ENCODE data around the gene CDKN2B-AS1.
A peak's percentile ranks its signal among the peaks of the same experiment; 100 is the strongest.

CDKN2B-AS1 gene

GRCh38 chr9:22036866-22037626, 42.5 kb downstream of the CDKN2B-AS1 start:
- H3K9ac ChIP-seq, result 0 out of 22 replicates have a peak overlapping the region, but pooled peaks of 1 of the 11 experiments have one; percentile 5
- no peak overlapping the region for H3K4me3 ChIP-seq
- H3K36me3 ChIP-seq, result 0 out of 22 replicates have a peak, but pooled peaks cover 0 to 9% (median 0%) of the 10 kb centered on the region in 11 experiments
- H3K27me3 ChIP-seq, result no peaks in the 10 kb centered on the region
- peak overlapping the region in 8 of 11 experiments; percentile 16 to 49 (median 21); a peak in 11 of 22 replicates for H3K27ac ChIP-seq
- no peak for TF ChIP-seq Cebpa-rat (IDR thresholded peaks at IDR 0.05)
- no peaks in the 10 kb centered on the region for H4K20me1 ChIP-seq
- H3K4me2 ChIP-seq, result peak overlapping the region; percentile 1 to 74 (median 33); a peak in 17 of 22 replicates
- H3K4me1 ChIP-seq, result peaks cover 9 to 85% (median 40%) of the 10 kb centered on the region in 10 experiments; a peak in 19 of 20 replicates
- H3K9me3 ChIP-seq (replicated peaks in 1 of 11), result no peaks in the 10 kb centered on the region

GRCh38 chr9:22037954-22038690, 43.5 kb downstream of the CDKN2B-AS1 start:
- Histone ChIP-seq H4K20me1 (no peaks in the 10 kb centered on the region), H3K36me3 (0 out of 22 replicates have a peak, but pooled peaks cover 0 to 6% (median 0%) of the 10 kb centered on the region in 11 experiments), H3K4me1 (peaks cover 9 to 75% (median 40%) of the 10 kb centered on the region in 10 experiments; a peak in 19 of 20 replicates), H3K4me2 (peak overlapping the region in 7 of 11 experiments; percentile 3 to 74 (median 44); a peak in 10 of 22 replicates), H3K9me3 (replicated peaks in 1 of 11) (no peaks in the 10 kb centered on the region), H3K27me3 (no peaks in the 10 kb centered on the region), H3K27ac (peak overlapping the region in 7 of 11 experiments; percentile 16 to 49 (median 18); a peak in 8 of 22 replicates), H3K4me3 (no peak overlapping the region), H3K9ac (no peak overlapping the region)
- 0 out of 22 replicates have a peak, but pooled peaks of 1 of the 11 experiments have one; percentile 10 for TF ChIP-seq Cebpa-rat (IDR thresholded peaks at IDR 0.05)

- H3K4me3 ChIP-seq, result no peak overlapping the region
- peak in 9 of 11 experiments; percentile 68 to 97 (median 86); a peak in 16 of 22 replicates for TF ChIP-seq Cebpa-rat (IDR thresholded peaks at IDR 0.05)
- H3K27ac ChIP-seq, result peak overlapping the region in 4 of 11 experiments; percentile 5 to 20 (median 10); a peak in 4 of 22 replicates
- no peaks in the 10 kb centered on the region for H3K27me3 ChIP-seq
- no peaks in the 10 kb centered on the region for H3K9me3 ChIP-seq (replicated peaks in 1 of 11)
- no peak overlapping the region for H3K9ac ChIP-seq
- no peaks in the 10 kb centered on the region for H4K20me1 ChIP-seq
- peak overlapping the region in 9 of 11 experiments; percentile 16 to 74 (median 64); a peak in 16 of 22 replicates for H3K4me2 ChIP-seq
- no peaks in the 10 kb centered on the region for H3K36me3 ChIP-seq
- peaks cover 11 to 83% (median 44%) of the 10 kb centered on the region in 10 experiments; a peak in 19 of 20 replicates for H3K4me1 ChIP-seq
Measured at GRCh38 chr9:22039258-22039657, 44.7 kb downstream of the CDKN2B-AS1 start.

GRCh38 chr9:22040760-22041159, 46.2 kb downstream of the CDKN2B-AS1 start:
- Histone ChIP-seq H3K27ac (no peak overlapping the region), H3K27me3 (no peaks in the 10 kb centered on the region), H3K4me2 (peak overlapping the region in 4 of 11 experiments; percentile 47 to 74 (median 70); a peak in 7 of 22 replicates), H3K9me3 (replicated peaks in 1 of 11) (no peaks in the 10 kb centered on the region), H3K4me1 (peaks cover 19 to 89% (median 52%) of the 10 kb centered on the region in 10 experiments; a peak in 19 of 20 replicates), H3K9ac (no peak overlapping the region), H4K20me1 (no peaks in the 10 kb centered on the region), H3K36me3 (no peaks in the 10 kb centered on the region), H3K4me3 (no peak overlapping the region)
- no peak for TF ChIP-seq Cebpa-rat (IDR thresholded peaks at IDR 0.05)

- Histone ChIP-seq H3K27me3 (no peaks in the 10 kb centered on the region), H3K36me3 (no peaks in the 10 kb centered on the region), H3K9ac (no peak overlapping the region), H3K9me3 (replicated peaks in 1 of 11) (no peaks in the 10 kb centered on the region), H3K4me2 (peak overlapping the region in 4 of 11 experiments; percentile 5 to 74 (median 70); a peak in 5 of 22 replicates), H3K4me1 (peaks cover 17 to 90% (median 54%) of the 10 kb centered on the region in 10 experiments; a peak in 19 of 20 replicates), H3K4me3 (no peak overlapping the region), H3K27ac (no peak overlapping the region), H4K20me1 (no peaks in the 10 kb centered on the region)
- TF ChIP-seq Cebpa-rat (IDR thresholded peaks at IDR 0.05), result no peak
Measured at GRCh38 chr9:22041344-22041743, 46.8 kb downstream of the CDKN2B-AS1 start.

GRCh38 chr9:22041775-22042174, 47.2 kb downstream of the CDKN2B-AS1 start:
- Histone ChIP-seq H3K4me2 (peak overlapping the region in 3 of 11 experiments; percentile 7 to 74 (median 73); a peak in 5 of 22 replicates), H3K36me3 (no peaks in the 10 kb centered on the region), H4K20me1 (no peaks in the 10 kb centered on the region), H3K4me3 (no peak overlapping the region), H3K4me1 (peaks cover 17 to 92% (median 55%) of the 10 kb centered on the region in 10 experiments; a peak in 19 of 20 replicates), H3K9me3 (replicated peaks in 1 of 11) (no peaks in the 10 kb centered on the region), H3K9ac (no peak overlapping the region), H3K27me3 (no peaks in the 10 kb centered on the region), H3K27ac (no peak overlapping the region)
- no peak for TF ChIP-seq Cebpa-rat (IDR thresholded peaks at IDR 0.05)

GRCh38 chr9:22043928-22044327, 49.3 kb downstream of the CDKN2B-AS1 start:
- no peak overlapping the region for H3K9ac ChIP-seq
- TF ChIP-seq Cebpa-rat (IDR thresholded peaks at IDR 0.05), result no peak
- no peak overlapping the region for H3K4me3 ChIP-seq
- H3K27me3 ChIP-seq, result no peaks in the 10 kb centered on the region
- peaks cover 11 to 89% (median 55%) of the 10 kb centered on the region in 10 experiments for H3K4me1 ChIP-seq
- no peaks in the 10 kb centered on the region for H3K36me3 ChIP-seq
- H3K27ac ChIP-seq, result no peak overlapping the region
- H4K20me1 ChIP-seq, result no peaks in the 10 kb centered on the region
- H3K9me3 ChIP-seq (replicated peaks in 1 of 11), result no peaks in the 10 kb centered on the region
- peak overlapping the region in 5 of 11 experiments; percentile 36 to 64 (median 42); a peak in 7 of 22 replicates for H3K4me2 ChIP-seq

- H3K36me3 ChIP-seq, result no peaks in the 10 kb centered on the region
- H3K9me3 ChIP-seq (replicated peaks in 1 of 11), result no peaks in the 10 kb centered on the region
- TF ChIP-seq Cebpa-rat (IDR thresholded peaks at IDR 0.05), result no peak
- no peak overlapping the region for H3K9ac ChIP-seq
- peaks cover 17 to 89% (median 56%) of the 10 kb centered on the region in 10 experiments for H3K4me1 ChIP-seq
- H4K20me1 ChIP-seq, result no peaks in the 10 kb centered on the region
- no peaks in the 10 kb centered on the region for H3K27me3 ChIP-seq
- no peak overlapping the region for H3K4me3 ChIP-seq
- peak overlapping the region in 1 of 11 experiments; percentile 3; a peak in 2 of 22 replicates for H3K27ac ChIP-seq
- H3K4me2 ChIP-seq, result peak overlapping the region in 10 of 11 experiments; percentile 17 to 64 (median 40); a peak in 19 of 22 replicates
Measured at GRCh38 chr9:22044583-22044982, 50.0 kb downstream of the CDKN2B-AS1 start.

Measured in BLaER1 treated with 17β-estradiol and CSF1 and Interleukin-3, amounts not matched to agents 10 nM and 100 nM (cell line).